Measurements from ENCODE around the gene LCOR.

- no peak for TF ChIP-seq CTCF (IDR thresholded peaks at IDR 0.05)
- no peak for TF ChIP-seq EP300 (IDR thresholded peaks at IDR 0.05)
Measured at GRCh38 chr10:96951954-96952353, 119.9 kb downstream of the LCOR start.
